ENCODE measurements around the gene USP25.
"Not testable (repeated sequence)": the region's sequence is repeated elsewhere in the genome, so short reads cannot be mapped to it uniquely, and the experiment has no call there.

USP25 gene

DNA sequence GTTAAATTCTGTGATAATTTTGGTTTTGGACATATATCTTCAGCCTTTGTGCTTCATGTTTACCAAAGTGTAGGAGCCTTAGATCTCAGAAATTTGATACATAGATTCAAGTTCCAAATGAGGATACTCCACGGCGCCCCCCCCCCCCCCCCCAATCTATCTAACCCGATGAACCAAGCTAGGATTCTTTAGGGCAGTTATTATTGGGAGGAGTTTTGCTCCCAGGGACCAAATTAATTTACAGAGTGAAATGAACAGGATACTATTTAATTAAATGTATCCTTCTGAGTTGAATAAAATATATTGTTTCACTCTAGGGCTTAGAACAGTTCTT lies 3.2 kb downstream of the USP25 start:
- peaks cover 15% of the 10 kb centered on the region for H3K4me1 ChIP-seq (ENCODE audit: control insufficient read depth, insufficient read depth, low read length)
- no peaks in the 10 kb centered on the region for H3K36me3 ChIP-seq (ENCODE audit: insufficient read depth, low read length)
- H3K4me3 ChIP-seq (ENCODE audit: low read length), result no peak overlapping the region
- H3K4me2 ChIP-seq (ENCODE audit: low read length), result peak overlapping the region; percentile 95
- H3K9me3 ChIP-seq (replicated peaks; ENCODE audit: low read length), result no peaks in the 10 kb centered on the region
- no peak overlapping the region for H3K9ac ChIP-seq (ENCODE audit: low read depth, low read length)
- H3K27me3 ChIP-seq (ENCODE audit: control insufficient read depth, insufficient read depth, low read length), result no peaks in the 10 kb centered on the region

DNA sequence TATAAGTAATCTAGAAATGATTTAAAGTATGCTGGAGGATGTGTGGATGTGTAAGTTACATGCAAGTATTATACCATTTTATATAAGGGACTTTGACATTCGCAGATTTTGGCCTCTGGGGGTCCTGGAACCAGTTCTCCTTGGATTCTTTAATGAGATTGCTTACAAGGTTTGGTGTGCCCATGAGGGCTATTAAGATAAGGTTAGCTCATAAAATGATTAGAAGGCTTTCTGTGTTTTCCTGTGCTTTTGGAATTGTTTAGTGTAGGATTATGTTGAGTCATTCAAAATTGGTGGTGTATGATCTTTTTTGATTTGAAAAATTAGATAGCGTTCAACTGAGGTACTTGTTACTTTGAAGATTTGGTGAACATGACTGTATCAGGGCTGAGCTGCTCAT lies 5.6 kb downstream of the USP25 start:
- no peaks in the 10 kb centered on the region for H3K27me3 ChIP-seq (ENCODE audit: control insufficient read depth, insufficient read depth, low read length)
- no peak overlapping the region for H3K4me2 ChIP-seq (ENCODE audit: low read length)
- no peaks in the 10 kb centered on the region for H3K9me3 ChIP-seq (replicated peaks; ENCODE audit: low read length)
- no peaks in the 10 kb centered on the region for H3K36me3 ChIP-seq (ENCODE audit: insufficient read depth, low read length)
- H3K9ac ChIP-seq (ENCODE audit: low read depth, low read length), result no peak overlapping the region
- peaks cover 11% of the 10 kb centered on the region for H3K4me1 ChIP-seq (ENCODE audit: control insufficient read depth, insufficient read depth, low read length)
- no peak overlapping the region for H3K4me3 ChIP-seq (ENCODE audit: low read length)

DNA sequence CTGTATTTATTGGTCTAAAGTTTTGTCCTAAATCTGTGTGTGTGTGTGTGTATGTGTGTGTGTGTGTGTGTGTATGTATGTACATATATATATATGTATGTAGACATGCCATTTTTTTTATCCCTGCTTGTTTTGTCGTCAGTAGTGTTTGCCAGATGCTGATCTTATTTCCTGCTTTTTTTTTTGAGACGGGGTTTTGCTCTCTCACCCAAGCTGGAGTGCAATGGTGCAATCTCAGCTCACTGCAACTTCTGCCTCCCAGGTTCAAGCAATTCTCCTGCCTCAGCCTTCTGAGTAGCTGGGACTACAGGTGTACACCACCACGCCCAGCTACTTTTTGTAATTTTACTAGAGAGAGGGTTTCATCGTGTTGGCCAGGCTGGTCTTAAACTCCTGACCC lies 6.1 kb downstream of the USP25 start:
- Histone ChIP-seq H3K4me3 (ENCODE audit: low read length) (peak overlapping the region; percentile 38), H3K4me2 (ENCODE audit: low read length) (peak overlapping the region; percentile 77), H3K4me1 (ENCODE audit: control insufficient read depth, insufficient read depth, low read length) (peaks cover 11% of the 10 kb centered on the region)
- H3K36me3 ChIP-seq (ENCODE audit: insufficient read depth, low read length); H3K9ac ChIP-seq (ENCODE audit: low read depth, low read length); H3K27me3 ChIP-seq (ENCODE audit: control insufficient read depth, insufficient read depth, low read length); H3K9me3 ChIP-seq (replicated peaks; ENCODE audit: low read length): not testable (repeated sequence)

DNA sequence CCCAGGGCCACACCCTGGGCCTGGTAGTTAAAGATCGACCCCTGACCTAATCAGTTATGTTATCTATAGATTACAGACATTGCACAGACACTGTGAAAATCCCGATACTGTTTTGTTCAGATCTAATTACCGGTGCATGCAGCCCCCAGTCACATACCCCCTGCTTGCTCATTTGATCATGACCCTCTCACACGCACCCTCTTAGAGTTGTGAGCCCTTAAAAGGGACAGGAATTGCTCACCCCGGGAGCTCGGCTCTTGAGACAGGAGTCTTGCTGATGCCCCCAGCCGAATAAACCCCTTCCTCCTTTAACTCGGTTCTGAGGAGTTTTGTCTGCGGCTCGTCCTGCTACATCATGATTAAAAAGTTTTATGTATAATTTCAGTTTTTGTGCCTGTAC lies 9.0 kb downstream of the USP25 start:
- H3K9me3 ChIP-seq (replicated peaks; ENCODE audit: low read length); H3K9ac ChIP-seq (ENCODE audit: low read depth, low read length); H3K36me3 ChIP-seq (ENCODE audit: insufficient read depth, low read length); H3K4me3 ChIP-seq (ENCODE audit: low read length); H3K4me2 ChIP-seq (ENCODE audit: low read length); H3K27me3 ChIP-seq (ENCODE audit: control insufficient read depth, insufficient read depth, low read length): not testable (repeated sequence)
- H3K4me1 ChIP-seq (ENCODE audit: control insufficient read depth, insufficient read depth, low read length), result peaks cover 14% of the 10 kb centered on the region

DNA sequence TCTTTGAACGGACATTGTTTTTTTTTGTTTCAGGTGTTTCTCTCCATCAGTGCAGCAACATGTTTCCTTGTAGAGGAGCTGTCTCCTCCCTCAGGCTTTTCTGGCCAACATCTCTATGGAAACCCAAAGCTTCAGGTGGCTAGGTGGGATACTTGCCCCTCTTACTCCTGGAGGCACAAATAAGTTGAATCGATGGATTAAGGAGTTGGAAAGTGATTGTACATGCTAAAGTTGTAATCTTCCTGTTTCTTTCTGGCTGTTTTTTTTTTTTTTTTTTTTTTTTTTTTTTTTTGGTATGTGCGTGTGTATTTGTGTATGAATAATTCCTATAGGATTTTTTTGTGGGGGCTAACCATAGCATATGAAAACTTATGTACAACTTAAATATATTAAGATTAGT lies 10.6 kb downstream of the USP25 start:
- peaks cover 14% of the 10 kb centered on the region for H3K4me1 ChIP-seq (ENCODE audit: control insufficient read depth, insufficient read depth, low read length)
- peaks cover 3% of the 10 kb centered on the region for H3K36me3 ChIP-seq (ENCODE audit: insufficient read depth, low read length)
- H3K4me3 ChIP-seq (ENCODE audit: low read length), result no peak overlapping the region
- no peaks in the 10 kb centered on the region for H3K27me3 ChIP-seq (ENCODE audit: control insufficient read depth, insufficient read depth, low read length)
- no peak overlapping the region for H3K9ac ChIP-seq (ENCODE audit: low read depth, low read length)
- no peak overlapping the region for H3K4me2 ChIP-seq (ENCODE audit: low read length)
- H3K9me3 ChIP-seq (replicated peaks; ENCODE audit: low read length), result no peaks in the 10 kb centered on the region

DNA sequence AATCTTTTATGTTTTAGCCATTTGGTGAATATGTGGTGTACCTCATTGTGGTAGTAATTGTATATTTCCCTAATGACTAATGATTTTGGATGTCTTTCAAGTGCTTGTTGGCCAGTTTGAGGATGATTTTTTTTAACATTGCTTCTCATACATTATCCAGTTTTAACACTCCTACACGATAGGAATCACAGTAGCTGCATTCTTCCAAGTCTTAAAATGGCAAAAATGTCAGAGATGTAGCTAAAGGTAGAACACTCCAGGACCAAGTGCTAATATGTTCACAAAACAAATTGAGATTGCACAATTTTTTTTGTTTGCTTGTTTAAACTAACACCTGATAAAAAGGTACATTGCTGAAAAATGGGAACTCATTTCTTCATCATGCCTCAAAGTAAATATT lies 11.7 kb downstream of the USP25 start:
- Histone ChIP-seq H3K27me3 (ENCODE audit: control insufficient read depth, insufficient read depth, low read length) (no peaks in the 10 kb centered on the region), H3K9me3 (replicated peaks; ENCODE audit: low read length) (no peaks in the 10 kb centered on the region), H3K36me3 (ENCODE audit: insufficient read depth, low read length) (peaks cover 3% of the 10 kb centered on the region), H3K9ac (ENCODE audit: low read depth, low read length) (no peak overlapping the region), H3K4me3 (ENCODE audit: low read length) (no peak overlapping the region), H3K4me2 (ENCODE audit: low read length) (no peak overlapping the region), H3K4me1 (ENCODE audit: control insufficient read depth, insufficient read depth, low read length) (peaks cover 14% of the 10 kb centered on the region)

DNA sequence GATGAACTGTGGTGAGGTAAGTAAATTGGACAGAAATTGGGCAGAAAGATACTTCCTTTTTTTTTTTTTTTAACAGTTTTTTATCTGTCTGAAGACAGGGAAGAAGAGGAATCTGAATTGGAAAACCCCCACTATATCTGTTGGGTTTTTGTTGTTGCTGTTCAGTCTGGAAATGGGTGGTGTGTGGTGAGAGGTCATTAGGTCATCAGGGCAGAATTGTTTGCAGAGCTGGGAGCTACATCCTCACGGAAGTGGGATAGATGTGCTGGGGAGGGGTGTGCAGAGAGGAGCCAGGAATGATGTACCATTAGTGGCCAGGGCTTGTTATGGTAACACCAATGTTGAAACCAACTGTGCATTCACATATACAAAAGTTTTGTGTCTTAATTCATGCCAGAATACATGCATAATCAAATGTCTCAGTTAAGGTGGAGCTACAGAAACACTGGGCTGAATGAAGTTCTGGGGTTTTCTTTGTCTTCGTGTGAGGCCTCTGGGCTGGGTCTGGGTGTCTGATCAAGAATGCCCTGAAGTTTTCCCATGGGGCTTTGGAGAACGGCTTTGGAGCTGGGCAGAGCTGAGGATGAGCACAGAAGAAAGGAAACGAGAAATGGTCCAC lies 12.4 kb downstream of the USP25 start:
- Histone ChIP-seq H3K9me3 (replicated peaks; ENCODE audit: low read length) (no peaks in the 10 kb centered on the region), H3K4me1 (ENCODE audit: control insufficient read depth, insufficient read depth, low read length) (peaks cover 14% of the 10 kb centered on the region), H3K27me3 (ENCODE audit: control insufficient read depth, insufficient read depth, low read length) (no peaks in the 10 kb centered on the region), H3K4me3 (ENCODE audit: low read length) (no peak overlapping the region), H3K4me2 (ENCODE audit: low read length) (no peak overlapping the region), H3K36me3 (ENCODE audit: insufficient read depth, low read length) (peaks cover 3% of the 10 kb centered on the region), H3K9ac (ENCODE audit: low read depth, low read length) (no peak overlapping the region)

DNA sequence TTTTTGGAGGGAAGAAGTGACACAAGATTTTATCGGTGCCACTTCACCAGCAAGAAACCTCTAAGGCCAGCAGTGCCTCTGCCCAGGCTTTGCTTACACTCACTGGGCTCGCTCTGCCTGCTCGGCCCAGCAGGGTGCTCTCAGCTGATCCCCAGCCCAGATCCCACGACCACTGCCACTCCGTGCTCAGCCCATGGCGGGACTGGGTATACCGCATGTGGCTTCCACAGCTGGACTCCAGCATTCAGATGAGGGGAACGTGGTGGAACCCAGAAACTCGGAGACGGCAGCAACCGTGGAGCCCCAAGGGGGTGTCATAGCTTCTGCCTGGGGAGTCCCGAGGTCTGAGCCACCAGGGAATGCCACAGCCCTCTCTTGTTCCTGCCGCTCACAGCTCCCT lies 12.9 kb downstream of the USP25 start:
- H3K4me3 ChIP-seq (ENCODE audit: low read length), result no peak overlapping the region
- peaks cover 14% of the 10 kb centered on the region for H3K4me1 ChIP-seq (ENCODE audit: control insufficient read depth, insufficient read depth, low read length)
- no peak overlapping the region for H3K9ac ChIP-seq (ENCODE audit: low read depth, low read length)
- no peak overlapping the region for H3K4me2 ChIP-seq (ENCODE audit: low read length)
- H3K36me3 ChIP-seq (ENCODE audit: insufficient read depth, low read length), result peaks cover 3% of the 10 kb centered on the region
- no peaks in the 10 kb centered on the region for H3K9me3 ChIP-seq (replicated peaks; ENCODE audit: low read length)
- H3K27me3 ChIP-seq (ENCODE audit: control insufficient read depth, insufficient read depth, low read length), result no peaks in the 10 kb centered on the region

DNA sequence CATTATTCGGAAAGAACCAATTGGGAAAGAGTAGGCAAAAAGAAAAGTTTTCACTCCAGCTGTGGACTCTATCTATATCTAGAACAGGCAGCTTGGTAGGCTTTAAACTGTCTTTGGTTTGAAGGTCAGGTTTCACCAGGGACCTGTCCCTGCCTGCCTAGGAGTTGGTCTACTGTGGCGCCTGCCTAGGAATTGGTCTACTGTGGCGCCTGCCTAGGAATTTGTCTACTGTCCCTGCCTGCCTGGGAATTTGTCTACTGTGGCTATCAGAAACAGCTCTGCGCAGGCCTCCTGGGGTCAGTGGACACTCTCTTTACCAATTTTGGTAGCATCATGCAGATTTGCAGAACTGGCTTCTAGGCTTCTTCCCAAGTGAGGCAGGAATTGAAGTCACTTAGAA lies 13.8 kb downstream of the USP25 start:
- no peak overlapping the region for H3K4me2 ChIP-seq (ENCODE audit: low read length)
- H3K9ac ChIP-seq (ENCODE audit: low read depth, low read length), result no peak overlapping the region
- H3K4me3 ChIP-seq (ENCODE audit: low read length), result no peak overlapping the region
- H3K27me3 ChIP-seq (ENCODE audit: control insufficient read depth, insufficient read depth, low read length), result no peaks in the 10 kb centered on the region
- H3K36me3 ChIP-seq (ENCODE audit: insufficient read depth, low read length), result peaks cover 3% of the 10 kb centered on the region
- peaks cover 14% of the 10 kb centered on the region for H3K4me1 ChIP-seq (ENCODE audit: control insufficient read depth, insufficient read depth, low read length)
- no peaks in the 10 kb centered on the region for H3K9me3 ChIP-seq (replicated peaks; ENCODE audit: low read length)

DNA sequence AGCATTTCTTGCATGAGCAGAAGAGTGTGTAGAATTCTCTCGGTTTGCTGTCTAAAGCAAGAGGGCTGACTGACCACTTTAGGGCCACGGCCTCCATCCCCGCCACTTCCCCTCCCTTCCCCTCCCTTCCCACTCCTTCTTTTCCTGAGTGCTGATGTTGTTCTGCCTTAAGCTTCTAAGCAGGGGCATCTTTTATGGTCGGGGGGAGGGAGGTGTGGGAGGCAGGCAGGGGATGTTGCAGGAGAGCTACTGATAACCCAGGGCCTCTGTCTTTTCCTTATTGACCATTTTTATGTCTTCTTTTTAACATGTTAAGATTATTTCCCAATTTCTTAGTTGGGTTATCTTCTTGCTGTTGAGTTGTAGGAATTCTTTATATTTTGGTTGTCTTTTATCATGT lies 15.1 kb downstream of the USP25 start:
- Histone ChIP-seq H3K27me3 (ENCODE audit: control insufficient read depth, insufficient read depth, low read length) (no peaks in the 10 kb centered on the region), H3K4me3 (ENCODE audit: low read length) (no peak overlapping the region), H3K9me3 (replicated peaks; ENCODE audit: low read length) (no peaks in the 10 kb centered on the region), H3K9ac (ENCODE audit: low read depth, low read length) (no peak overlapping the region), H3K4me1 (ENCODE audit: control insufficient read depth, insufficient read depth, low read length) (peaks cover 25% of the 10 kb centered on the region), H3K4me2 (ENCODE audit: low read length) (no peak overlapping the region), H3K36me3 (ENCODE audit: insufficient read depth, low read length) (peaks cover 3% of the 10 kb centered on the region)

DNA sequence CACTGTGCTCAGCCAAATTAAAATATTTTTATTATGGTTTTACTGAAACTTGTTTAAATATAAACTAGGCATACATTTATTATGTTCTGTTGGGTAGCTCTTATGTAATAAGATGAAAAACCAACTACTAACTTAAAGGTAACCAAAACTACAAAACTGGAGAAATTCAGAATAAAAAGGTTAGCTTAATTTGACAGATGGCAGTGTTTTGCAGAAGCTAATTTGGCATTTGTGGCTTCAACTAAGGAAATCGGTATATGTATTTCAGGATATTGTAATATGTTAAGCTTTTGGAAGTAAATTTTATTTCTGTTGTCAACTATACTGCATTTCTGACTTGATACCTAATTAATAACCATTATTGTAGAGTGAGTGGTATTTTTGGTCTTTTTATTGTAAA lies 18.8 kb downstream of the USP25 start:
- peaks cover 11% of the 10 kb centered on the region for H3K4me1 ChIP-seq (ENCODE audit: control insufficient read depth, insufficient read depth, low read length)
- no peaks in the 10 kb centered on the region for H3K36me3 ChIP-seq (ENCODE audit: insufficient read depth, low read length)
- H3K9ac ChIP-seq (ENCODE audit: low read depth, low read length), result no peak overlapping the region
- no peaks in the 10 kb centered on the region for H3K27me3 ChIP-seq (ENCODE audit: control insufficient read depth, insufficient read depth, low read length)
- H3K9me3 ChIP-seq (replicated peaks; ENCODE audit: low read length), result no peaks in the 10 kb centered on the region
- no peak overlapping the region for H3K4me2 ChIP-seq (ENCODE audit: low read length)
- H3K4me3 ChIP-seq (ENCODE audit: low read length), result no peak overlapping the region

DNA sequence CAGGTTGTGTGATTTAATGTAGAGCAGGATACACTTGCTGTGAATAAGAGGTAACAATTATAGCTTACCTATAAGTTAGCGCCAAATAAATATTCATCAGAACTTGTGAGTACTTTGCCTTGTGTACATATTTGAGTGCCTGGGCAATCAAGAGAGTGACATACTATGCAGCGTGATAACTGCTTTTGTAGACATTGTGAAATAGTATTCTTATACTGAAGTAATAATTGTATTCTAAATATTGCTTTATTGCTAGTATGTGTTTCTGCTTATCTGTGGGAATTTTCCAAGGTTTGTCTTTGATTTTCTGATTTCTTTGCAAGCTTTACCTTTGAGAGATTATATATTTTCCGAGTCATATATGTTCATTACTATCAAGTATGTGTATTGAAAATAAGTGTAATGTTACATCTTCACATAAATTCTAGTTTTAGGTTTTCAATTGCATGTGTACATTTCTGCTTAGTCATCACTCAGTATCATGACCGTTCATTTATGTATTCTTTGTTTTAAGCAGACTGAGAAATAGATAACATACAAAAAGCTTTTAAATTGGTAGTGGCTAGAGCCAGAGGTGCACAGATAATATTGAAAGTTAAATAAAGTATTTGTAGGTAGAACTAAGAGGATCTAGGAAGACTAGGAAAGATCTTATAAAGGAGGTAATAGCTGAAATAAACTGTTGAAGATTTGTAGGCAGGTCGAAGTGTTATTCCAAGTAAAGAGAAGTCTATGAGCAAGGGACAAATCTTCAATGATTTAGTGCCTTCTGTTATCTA lies 19.5 kb downstream of the USP25 start:
- Histone ChIP-seq H3K4me1 (ENCODE audit: control insufficient read depth, insufficient read depth, low read length) (peaks cover 13% of the 10 kb centered on the region), H3K36me3 (ENCODE audit: insufficient read depth, low read length) (no peaks in the 10 kb centered on the region), H3K27me3 (ENCODE audit: control insufficient read depth, insufficient read depth, low read length) (no peaks in the 10 kb centered on the region), H3K4me2 (ENCODE audit: low read length) (peak overlapping the region; percentile 1), H3K9me3 (replicated peaks; ENCODE audit: low read length) (no peaks in the 10 kb centered on the region), H3K4me3 (ENCODE audit: low read length) (no peak overlapping the region), H3K9ac (ENCODE audit: low read depth, low read length) (no peak overlapping the region)
